K562 (cell line): ENCODE data around the gene PSME4. TPM values are rescaled to one million over a fixed set of nuclear protein-coding genes. Genes with fewer than 3 reads are reported as not detected.

Source experiments
- ATAC-seq: fragments of 200-7000 bp; cut with Tn5 transposase; 3 replicates; pipeline ENCODE4 v1.9.1; 2020; ENCODE audit warnings: moderate library complexity
- BruUV-seq: library from RNA; stranded (reverse); fragments of 400-500 nt; replicated peaks from 2 replicates; lab custom pipeline; 2021; lab: Mats Ljungman, UMichigan
- CTCF ChIA-PET: fragments of 300-600 bp; formaldehyde crosslinking; extraction: SDS; loops from one replicate; lab custom pipeline; 2021; ENCODE audit warnings: low intra/inter-chr PET ratio; lab: Yijun Ruan, JAX
- POLR2A ChIA-PET: fragments of 300-600, 350-650 bp; sonication (Branson Sonifier 250); formaldehyde crosslinking; extraction: SDS; loops from one replicate; lab custom pipeline; 2021; ENCODE audit warnings: antibody characterized with exemption, inconsistent platforms; lab: Yijun Ruan, JAX
- DNase-seq, 4 experiments: peaks; one replicate each; pipeline versions ENCODE4 v3.0.0 to v3.0.0-alpha.2; 2011 to 2018; ENCODE audit warnings: low spot score in 3 of 4, mixed read lengths in 3 of 4; ENCODE audit errors: extremely low read depth in 1 of 4
- FAIRE-seq: peaks from 2 replicates; lab custom pipeline; 2011; peaks lifted over from hg19 to GRCh38; lab: Jason Lieb, UNC
- H2AFZ ChIP-seq: 2 replicates; pipeline ENCODE4 v1.6.0; 2011; ENCODE audit warnings: low read depth, low read length, control low read depth, inconsistent platforms
- H3K27ac ChIP-seq: fragments of 200-600 bp; 3 replicates; pipeline ENCODE4 v1.8.0; 2011; ENCODE audit warnings: low read depth, mild to moderate bottlenecking, control low read depth, inconsistent platforms, low read length, moderate library complexity, mixed read lengths; ENCODE audit errors: extremely low read depth
- H3K27me3 ChIP-seq, 2 experiments: fragments of 300-600 bp in 1 of 2; 2 replicates in 1 of 2; 3 replicates in 1 of 2; pipeline versions ENCODE4 v1.6.0 to v1.8.0; 2011; ENCODE audit warnings: inconsistent platforms in 2 of 2, low read length in 2 of 2, mild to moderate bottlenecking in 1 of 2, mixed read lengths in 1 of 2, moderate library complexity in 1 of 2; ENCODE audit not compliant: control insufficient read depth in 2 of 2, insufficient read depth in 2 of 2
- H3K36me3 ChIP-seq: fragments of 300-600 bp; 3 replicates; pipeline ENCODE4 v1.8.0; 2011; ENCODE audit warnings: mild to moderate bottlenecking, low read length, inconsistent platforms; ENCODE audit not compliant: control insufficient read depth, insufficient read depth
- H3K4me1 ChIP-seq, 2 experiments: fragments of 200-600 bp in 1 of 2; replicated peaks in 1 of 2; 2 replicates in 1 of 2; 3 replicates in 1 of 2; pipeline versions ENCODE4 v1.5.1 to v1.8.0; 2011; ENCODE audit warnings: inconsistent platforms in 2 of 2, low read length in 2 of 2, mild to moderate bottlenecking in 1 of 2, mixed read lengths in 1 of 2, moderate library complexity in 1 of 2; ENCODE audit not compliant: control insufficient read depth in 2 of 2, insufficient read depth in 2 of 2
- H3K4me2 ChIP-seq: 2 replicates; pipeline ENCODE4 v1.6.1; 2011; ENCODE audit warnings: low read length, control low read depth, inconsistent platforms, mixed read lengths; ENCODE audit not compliant: insufficient read depth
- H3K4me3 ChIP-seq: fragments of 200-600 bp; sonication (generic), shearing (Covaris generic); 2 replicates; pipeline ENCODE4 v1.5.1; 2016; ENCODE audit warnings: control low read depth, inconsistent platforms
- H3K79me2 ChIP-seq: fragments of 200-600 bp; 3 replicates; pipeline ENCODE4 v1.8.0; 2011; ENCODE audit warnings: low read length, inconsistent platforms; ENCODE audit not compliant: control insufficient read depth, insufficient read depth
- H3K9ac ChIP-seq, 2 experiments: 2 replicates each; pipeline versions ENCODE4 v1.6.0 to v1.6.1; 2011; ENCODE audit warnings: low read depth in 2 of 2, low read length in 2 of 2, control low read depth in 1 of 2, inconsistent platforms in 1 of 2, mild to moderate bottlenecking in 1 of 2, mixed read lengths in 1 of 2; ENCODE audit not compliant: insufficient read depth in 1 of 2
- H3K9me1 ChIP-seq: one replicate; pipeline ENCODE4 v1.6.0; 2011; ENCODE audit warnings: inconsistent platforms, mild to moderate bottlenecking, low read length, moderate library complexity; ENCODE audit not compliant: control insufficient read depth, insufficient read depth
- H3K9me3 ChIP-seq: replicated peaks from 2 replicates; pipeline ENCODE4 v1.5.1; 2011; ENCODE audit warnings: low read depth, low read length, inconsistent platforms; ENCODE audit not compliant: control insufficient read depth, insufficient read depth
- H4K20me1 ChIP-seq: replicated peaks from 2 replicates; pipeline ENCODE4 v1.6.1; 2011; ENCODE audit warnings: low read length, inconsistent platforms, mixed read lengths; ENCODE audit not compliant: control insufficient read depth, insufficient read depth
- ARID3A ChIP-seq: IDR thresholded peaks from 2 replicates; pipeline ENCODE4 v1.6.1; 2012; ENCODE audit warnings: low read depth, low read length, improper control_type of control experiment, borderline replicate concordance
- CGGBP1 ChIP-seq: fragments of 250-450 bp; sonication (Bioruptor Pico); IDR thresholded peaks from 2 replicates; pipeline ENCODE4 v1.9.0; 2021; ENCODE audit warnings: mild to moderate bottlenecking
- ILF3 ChIP-seq: fragments of 450-650 bp; IDR thresholded peaks from 2 replicates; pipeline ENCODE4 v1.6.1; 2018; ENCODE audit warnings: antibody characterized with exemption, mild to moderate bottlenecking, moderate library complexity, borderline replicate concordance
- IRF9 ChIP-seq: fragments of 450-650 bp; IDR thresholded peaks from 2 replicates; pipeline ENCODE4 v1.6.1; 2016; ENCODE audit warnings: missing biosample characterization, missing genetic modification characterization
- JUND ChIP-seq, 2 experiments: IDR thresholded peaks; 2 replicates in 1 of 2; 3 replicates in 1 of 2; pipeline ENCODE4 v1.6.1; 2011; ENCODE audit warnings: borderline replicate concordance in 2 of 2, low read depth in 2 of 2, low read length in 2 of 2, improper control_type of control experiment in 1 of 2, missing biosample characterization in 1 of 2, missing genetic modification characterization in 1 of 2, missing genetic modification reagents in 1 of 2
- MBD1 ChIP-seq: fragments of 250-450 bp; sonication (Bioruptor Pico); IDR thresholded peaks from 2 replicates; pipeline ENCODE4 v1.8.0; 2022; ENCODE audit warnings: inconsistent platforms
- MED1 ChIP-seq: sonication (generic); formaldehyde crosslinking; IDR thresholded peaks from 2 replicates; pipeline ENCODE4 v1.8.1; 2023; ENCODE audit warnings: missing genetic modification reagents, borderline replicate concordance
- NELFE ChIP-seq: IDR thresholded peaks from 2 replicates; pipeline ENCODE4 v1.6.1; 2011; ENCODE audit warnings: mild to moderate bottlenecking; ENCODE audit not compliant: insufficient read depth, insufficient read length
- NR1H2 ChIP-seq: sonication (generic); formaldehyde crosslinking; IDR thresholded peaks from 2 replicates; pipeline ENCODE4 v1.4.0; 2020; ENCODE audit warnings: mild to moderate bottlenecking, missing genetic modification reagents
- RHOXF2B ChIP-seq: fragments of 250-450 bp; sonication (Bioruptor Pico); conservative IDR thresholded peaks from 2 replicates; pipeline ENCODE4 v1.5.1; 2021
- ZBTB43 ChIP-seq: sonication (generic); formaldehyde crosslinking; IDR thresholded peaks from 2 replicates; pipeline ENCODE4 v1.8.0; 2023; ENCODE audit warnings: mild to moderate bottlenecking, missing genetic modification reagents
- ZBTB7A ChIP-seq: IDR thresholded peaks from 2 replicates; pipeline ENCODE4 v1.6.1; 2011; ENCODE audit warnings: low read depth, mild to moderate bottlenecking, low read length, moderate library complexity, borderline replicate concordance; ENCODE audit not compliant: control insufficient read depth
- ZNF140 ChIP-seq: fragments of 250-450 bp; sonication (Bioruptor Pico); IDR thresholded peaks from 2 replicates; pipeline ENCODE4 v1.8.0; 2021; ENCODE audit warnings: moderate library complexity, mild to moderate bottlenecking, inconsistent platforms
- ZNF143 ChIP-seq: sonication (generic); formaldehyde crosslinking; IDR thresholded peaks from 2 replicates; pipeline ENCODE4 v1.9.0; 2022; ENCODE audit warnings: mild to moderate bottlenecking, missing genetic modification reagents
- ZNF436 ChIP-seq: fragments of 250-450, 450-650 bp; sonication (Bioruptor Pico); formaldehyde crosslinking; IDR thresholded peaks from 2 replicates; pipeline ENCODE4 v1.7.0; 2020; ENCODE audit warnings: mild to moderate bottlenecking
- ZNF589 ChIP-seq: fragments of 200-800 bp; sonication (Bioruptor generic); IDR thresholded peaks from 2 replicates; pipeline ENCODE4 v1.6.1; 2016; ENCODE audit warnings: low read depth, missing genetic modification characterization, missing compliant biosample characterization
- ZNF77 ChIP-seq: fragments of 250-450 bp; sonication (Bioruptor Pico); IDR thresholded peaks from 2 replicates; pipeline ENCODE4 v1.5.0; 2020
- WGBS: fragments of 100-300 bp; shearing (Covaris generic); methylation state at CpG from one replicate; pipeline ENCODE4 v1.1.6; 2016; ENCODE audit warnings: low coverage, mixed read lengths; ENCODE audit not compliant: insufficient coverage; ENCODE audit errors: missing lambda C conversion rate; 5-methylcytosine and 5-hydroxymethylcytosine counted together
- in situ Hi-C: fragments of 300-500 bp; cut with MboI; formaldehyde crosslinking; loops from 4 replicates; pipeline ENCODE4 v1.15.0; 2018; ENCODE audit warnings: inconsistent platforms, mixed read lengths
- intact Hi-C: fragments of 100-400 bp; cut with micrococcal nuclease; formaldehyde crosslinking; loops from 2 replicates; pipeline ENCODE4 v1.14.2; 2022
- polyA plus RNA-seq, 8 experiments: library from polyadenylated mRNA; depleted of rRNA in 4 of 8; stranded (reverse) in 5 of 8; unstranded in 3 of 8; fragments of >200 nt; fragmentation: Nextera tagmentation in 2 of 8; fragmentation: Illumina TruSeq in 1 of 8; extraction: Ambion mirVana in 2 of 8; extraction: Trizol in 1 of 8; gene quantifications; 2 replicates each; pipeline versions ENCODE4 v1.2.1 to v1.2.3, GENCODE V29; 2011 to 2014; ENCODE audit warnings: inconsistent platforms in 1 of 8, missing spikeins in 1 of 8
- total RNA-seq, 7 experiments: library from RNA; depleted of rRNA in 6 of 7; stranded (reverse); fragments of >200 nt in 6 of 7; fragmentation: Illumina TruSeq in 2 of 7; extraction: Trizol in 2 of 7; gene quantifications; 2 replicates each; pipeline versions ENCODE4 v1.2.1 to v1.2.3, GENCODE V29; 2011 to 2021; ENCODE audit warnings: low replicate concordance in 1 of 7

The PSME4 gene
- total and polyA plus RNA-seq, 9 of the 15 experiments (the other 6 are each of a cell fraction or from before 2014, with no cell fraction given): 24.3 to 77.8 (median 40.5) TPM

- no TSS peak for BruUV-seq
- intact Hi-C loops: no loop called here
- Histone ChIP-seq H3K4me3 (no peak overlapping the region), H4K20me1 (no peaks in the 10 kb centered on the region), H3K4me2 (no peak overlapping the region), H3K79me2 (no peaks in the 10 kb centered on the region), H3K9me1 (no peaks in the 10 kb centered on the region), H3K9ac (no peak overlapping the region), H3K36me3 (peaks cover 21% of the 10 kb centered on the region; the same call in 2 of the 3 replicates), H3K4me1 (no peaks in the 10 kb centered on the region; a peak in 1 of 5 replicates), H3K27ac (no peak overlapping the region), H3K27me3 (no peaks in the 10 kb centered on the region), H3K9me3 (no peaks in the 10 kb centered on the region), H2AFZ (no peak overlapping the region)
- ChIA-PET POLR2A (no interaction called here), CTCF (no interaction called here)
- in situ Hi-C loops: no loop called here
- no peak for DNase-seq
- WGBS: 95% methylated on average over 2 of the region's 2 CpGs
- no peak for FAIRE-seq
- no peak for ATAC-seq
- TF ChIP-seq NR1H2 (CRISPR knock-in tag) (no peak), ZNF143 (CRISPR knock-in tag) (no peak), ZNF436 (no peak), RHOXF2B (CRISPR knock-in tag) (no peak), MED1 (CRISPR knock-in tag) (no peak), MBD1 (CRISPR knock-in tag) (no peak), ZBTB43 (CRISPR knock-in tag) (no peak), ILF3 (no peak), JUND (IDR thresholded peaks at IDR 0.05; ENCODE audit: borderline replicate concordance, low read depth, low read length) (no peak), JUND (tag; IDR thresholded peaks at IDR 0.05; ENCODE audit: borderline replicate concordance, low read depth, low read length) (no peak), NELFE (no peak), ARID3A (no peak), ZNF140 (no peak), IRF9 (tag) (no peak), CGGBP1 (CRISPR knock-in tag) (no peak), ZNF77 (CRISPR knock-in tag) (no peak), ZBTB7A (no peak), ZNF589 (no peak)
Measured at GRCh38 chr2:53854678-53855077, 116.1 kb downstream of the PSME4 start.
